Activated CD4-positive, alpha-beta T cell treated with anti-CD3 and anti-CD28 coated beads, Interleukin-10, Interleukin-2, amounts not matched to agents 100 ng/mL and 50 ng/mL, durations not matched to agents 16 hours and 8 hours (primary cell): Measurements from ENCODE around the gene MIPEP.

Source experiments
- DNase-seq: peaks from one replicate; pipeline ENCODE4 v3.0.0-alpha.2; 2020

MIPEP gene

GRCh38 chr13:23849670-23850069, 39.5 kb downstream of the MIPEP start:
- DNase-seq = no peak

- no peak for DNase-seq
Observed at GRCh38 chr13:23848646-23849141, 40.5 kb downstream of the MIPEP start.

DNA sequence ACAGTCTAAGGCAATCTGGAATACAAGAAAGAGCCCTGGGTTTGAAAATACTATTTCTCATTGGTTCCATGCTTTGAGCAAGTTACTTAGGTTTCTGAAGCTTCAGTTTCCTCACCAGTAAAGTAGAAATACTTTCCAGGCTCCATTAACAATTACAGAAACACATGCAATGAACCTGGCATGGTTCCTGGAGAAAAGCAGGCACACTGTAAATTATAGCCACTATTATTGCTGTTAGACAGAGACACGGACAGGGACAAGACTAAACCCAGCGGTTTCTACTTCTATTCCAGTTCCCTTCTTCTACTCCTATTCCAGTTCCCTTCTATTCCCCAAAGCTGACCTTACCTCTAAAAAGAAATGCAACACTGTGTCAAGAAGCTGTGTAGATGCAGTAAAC, 41.2 kb downstream of the MIPEP start:
- DNase-seq = no peak

GRCh38 chr13:23847497-23847896, 41.7 kb downstream of the MIPEP start:
- DNase-seq = no peak

- no peak for DNase-seq
Observed at GRCh38 chr13:23845105-23845725, 44.0 kb downstream of the MIPEP start.

GRCh38 chr13:23844132-23844531, 45.1 kb downstream of the MIPEP start:
- no peak for DNase-seq

GRCh38 chr13:23843436-23843835, 45.8 kb downstream of the MIPEP start:
- no peak for DNase-seq

DNA sequence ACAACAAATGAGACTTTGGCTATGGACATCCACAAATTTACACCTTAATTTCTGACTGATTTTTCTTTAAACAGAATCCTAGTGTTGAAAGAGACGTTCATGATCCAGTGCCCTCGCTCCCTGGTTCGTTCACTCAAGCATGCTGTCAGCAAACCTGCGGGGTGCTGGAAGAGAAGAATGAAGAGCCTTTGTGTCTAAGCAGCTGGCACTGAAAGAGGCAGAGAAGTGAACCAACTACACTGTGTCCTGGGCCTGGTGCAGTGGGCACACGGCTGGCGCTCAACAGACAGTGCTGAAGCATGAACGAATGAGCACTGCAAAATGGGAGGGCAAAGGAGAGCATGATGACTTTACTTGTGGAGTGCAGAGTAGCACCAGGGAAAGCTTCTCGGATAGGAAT, 46.8 kb downstream of the MIPEP start:
- DNase-seq = no peak

DNA sequence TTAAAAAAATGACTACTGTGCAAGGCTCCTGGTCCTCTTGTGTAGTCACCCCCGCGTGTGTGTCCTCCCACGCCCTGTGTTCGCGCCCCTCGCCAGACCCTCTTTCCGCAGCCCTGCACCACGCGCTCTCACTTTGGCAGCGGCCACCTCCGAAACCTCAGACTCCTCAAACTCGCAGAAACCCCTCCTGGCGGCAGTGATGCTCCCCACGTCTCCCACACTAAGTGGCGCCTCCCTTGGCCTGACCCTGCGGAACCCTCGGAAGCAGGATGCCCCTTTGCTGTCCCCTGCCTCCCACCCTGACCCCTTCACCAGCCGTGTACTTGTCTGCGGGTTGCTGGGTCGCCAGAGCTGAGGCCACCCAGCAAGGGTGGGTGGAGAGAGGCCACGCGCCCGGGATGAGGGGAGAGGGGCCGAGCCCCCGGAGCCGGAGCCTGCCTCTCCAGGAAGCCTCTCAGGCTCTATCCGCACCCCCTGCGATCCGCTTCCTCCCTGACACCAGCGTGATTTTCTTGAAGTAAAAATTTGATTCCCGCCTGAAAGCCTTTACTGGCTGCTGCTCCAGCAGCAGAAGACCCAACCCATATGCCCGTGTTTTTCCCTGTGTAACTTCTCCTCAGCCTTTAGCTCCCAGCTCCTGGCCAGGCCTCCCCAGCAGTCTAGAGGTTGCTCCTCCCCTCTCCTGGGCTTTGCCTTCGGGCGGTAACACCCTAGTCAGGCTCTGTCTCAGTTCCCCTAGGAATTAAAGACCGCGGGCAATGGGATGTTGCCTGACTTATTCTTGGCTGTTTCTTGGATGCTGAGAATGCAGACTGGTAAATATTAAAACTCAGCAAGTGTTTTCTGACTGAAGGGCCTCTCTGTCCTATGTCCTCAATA, 55.2 kb downstream of the MIPEP start:
- no peak for DNase-seq

DNA sequence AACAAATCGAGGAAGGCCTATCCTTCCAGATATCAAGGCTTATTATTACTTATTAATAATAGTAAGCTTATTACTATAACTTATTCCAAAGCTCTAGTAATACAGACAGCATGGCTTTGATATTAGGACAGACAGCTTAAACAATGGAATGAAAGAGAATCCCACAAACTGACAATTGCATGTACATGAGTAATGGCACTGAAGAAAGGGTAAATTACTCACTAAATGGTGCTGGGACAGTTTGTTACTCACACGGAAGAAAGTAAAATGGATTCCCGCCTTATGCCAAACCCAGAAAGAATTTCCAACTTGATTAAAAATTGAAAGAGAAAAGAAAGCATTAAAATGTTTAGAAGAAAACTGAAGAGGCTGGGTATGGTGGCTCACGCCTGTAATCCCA, 60.3 kb downstream of the MIPEP start:
- no peak for DNase-seq

- no peak for DNase-seq
Observed at GRCh38 chr13:23828086-23828485, 61.1 kb downstream of the MIPEP start.

- DNase-seq = no peak
Observed at GRCh38 chr13:23825179-23825578, 64.0 kb downstream of the MIPEP start.

- DNase-seq = no peak
Observed at GRCh38 chr13:23824371-23824770, 64.8 kb downstream of the MIPEP start.

DNA sequence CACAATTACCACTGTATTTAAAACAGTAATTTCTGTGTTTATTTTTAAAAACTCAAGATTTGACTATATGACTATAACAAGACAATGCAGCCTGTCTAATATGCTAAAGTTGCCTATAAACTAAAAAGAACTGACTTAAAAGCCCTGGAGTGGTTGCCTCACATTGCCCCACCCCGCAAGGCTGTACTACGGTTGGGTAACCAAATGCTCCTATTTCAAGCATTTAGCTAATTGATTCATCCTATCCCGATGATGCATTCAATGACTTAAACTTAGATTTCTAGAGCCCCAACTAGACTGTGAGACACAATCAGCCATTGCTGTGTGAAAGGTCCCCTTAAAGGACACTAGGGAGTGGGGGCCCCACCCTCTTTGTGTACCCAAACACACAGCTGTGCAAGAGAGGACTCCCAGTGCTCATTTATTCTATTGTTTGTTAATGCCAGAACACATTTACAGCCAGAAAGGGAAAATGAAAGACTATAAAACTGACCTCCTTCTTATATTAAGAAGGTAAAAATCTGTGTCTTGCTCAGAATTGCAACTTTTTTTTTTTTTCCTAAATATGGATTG, 66.9 kb downstream of the MIPEP start:
- DNase-seq = no peak

- no peak for DNase-seq
Observed at GRCh38 chr13:23820530-23820929, 68.7 kb downstream of the MIPEP start.

DNA sequence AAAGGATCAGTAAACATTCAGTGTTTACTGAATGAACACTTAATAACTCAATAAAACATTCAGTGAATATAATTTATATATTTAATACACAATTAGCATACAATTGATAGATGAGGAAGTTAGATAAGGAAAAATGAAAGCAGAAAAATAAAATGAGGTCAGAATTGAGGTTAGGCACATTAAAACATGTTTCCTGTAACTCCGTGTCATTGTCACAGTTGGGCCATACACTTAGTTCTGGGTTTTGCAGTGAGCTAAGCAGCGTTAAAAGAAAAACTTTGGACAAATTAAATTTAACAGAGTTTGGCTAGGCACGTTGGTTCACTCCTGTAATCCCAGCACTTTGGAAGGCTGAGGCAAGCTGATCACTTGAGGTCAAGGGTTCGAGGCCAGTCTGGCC, 71.4 kb downstream of the MIPEP start:
- DNase-seq = no peak

GRCh38 chr13:23817136-23817535, 72.1 kb downstream of the MIPEP start:
- no peak for DNase-seq

DNA sequence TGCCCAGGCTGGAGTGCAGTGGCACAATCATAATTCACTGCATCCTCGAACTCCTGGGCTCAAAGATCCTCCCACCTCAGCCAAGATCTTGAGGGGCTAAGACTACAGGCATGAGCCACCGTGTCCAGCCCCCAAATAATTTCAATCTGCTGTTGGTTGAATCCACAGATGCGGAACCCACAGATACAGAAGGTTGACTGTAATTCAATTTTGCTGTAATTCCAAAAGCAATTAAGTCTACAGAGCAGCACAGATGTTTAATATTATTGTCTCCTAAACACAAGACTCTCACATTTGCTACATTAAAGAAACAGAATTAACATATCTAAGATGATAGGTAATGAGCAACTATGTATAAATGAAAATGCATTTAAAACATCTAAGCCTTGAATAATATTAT, 75.6 kb downstream of the MIPEP start:
- no peak for DNase-seq

DNA sequence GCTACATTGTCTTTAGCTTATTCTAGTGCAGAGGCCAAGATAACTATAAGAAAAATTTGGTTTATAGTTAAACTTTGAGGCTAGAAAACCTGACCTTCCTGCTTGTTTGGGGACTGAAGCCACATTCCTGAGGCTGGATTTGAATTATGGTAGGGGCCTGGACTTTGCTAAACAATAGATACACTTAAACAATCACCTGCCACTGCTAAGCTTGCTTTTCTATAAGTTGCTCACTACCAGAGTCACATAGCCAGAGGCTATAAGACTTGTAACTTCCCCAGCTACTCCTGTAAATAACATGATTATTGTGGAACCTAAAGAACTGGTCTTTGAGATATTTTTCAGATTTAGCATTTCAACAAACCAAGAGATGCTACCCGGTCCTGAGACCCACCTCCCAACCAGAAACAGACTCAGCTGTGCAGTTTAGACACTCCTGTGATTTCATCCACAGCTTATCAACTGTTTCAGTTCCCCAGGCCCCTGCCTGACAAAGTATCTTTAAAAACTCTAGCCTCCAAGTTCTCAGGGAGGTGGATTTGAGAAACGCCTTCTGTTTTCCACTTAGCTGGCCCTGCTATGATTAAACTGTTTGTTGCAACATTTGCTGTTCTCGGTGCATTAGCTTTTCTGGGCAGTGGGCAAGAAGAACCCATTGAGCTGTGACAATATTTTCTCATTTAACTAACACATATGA, 77.7 kb downstream of the MIPEP start:
- DNase-seq = no peak

- DNase-seq = no peak
Observed at GRCh38 chr13:23810685-23811240, 78.4 kb downstream of the MIPEP start.

GRCh38 chr13:23808803-23809202, 80.4 kb downstream of the MIPEP start:
- DNase-seq = no peak

DNA sequence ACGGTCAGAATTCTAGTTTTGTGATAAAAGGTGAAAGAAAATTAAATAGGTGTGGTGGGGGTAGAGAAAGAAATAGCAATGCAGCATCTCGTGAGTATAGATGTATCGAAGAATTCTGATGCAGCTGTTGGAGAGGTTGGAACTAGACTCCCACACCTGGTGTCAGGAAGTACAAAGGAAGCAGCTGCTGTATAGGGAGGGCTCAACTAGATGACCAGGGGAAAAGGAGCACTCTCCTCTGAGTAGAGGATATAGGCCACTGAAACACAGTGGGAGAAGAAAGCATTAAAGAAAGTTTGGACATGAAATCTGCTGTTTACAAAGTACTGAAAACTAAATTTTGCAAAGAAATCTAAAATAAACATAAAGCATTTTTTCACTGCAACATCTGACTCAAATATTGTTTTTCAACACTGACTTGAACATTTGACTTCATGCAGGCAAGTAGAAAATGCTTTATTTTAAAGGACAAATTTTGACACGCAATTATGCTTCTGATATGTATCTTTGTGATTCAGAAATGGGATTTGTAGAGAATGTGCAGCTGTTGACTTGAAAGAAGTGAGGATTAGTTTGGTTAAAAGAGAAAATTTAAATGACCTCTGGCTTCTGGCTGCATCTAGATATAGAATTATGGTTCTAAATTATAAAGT, 82.2 kb downstream of the MIPEP start:
- DNase-seq = no peak

- DNase-seq = no peak
Observed at GRCh38 chr13:23805821-23806220, 83.4 kb downstream of the MIPEP start.
